Mesothelial cell of epicardium (in vitro differentiated cells): ENCODE measurements around the gene PARD3B. TPM values are rescaled to one million over a fixed set of nuclear protein-coding genes. Genes with fewer than 3 reads are reported as not detected.
"Not testable (repeated sequence)": the region's sequence is repeated elsewhere in the genome, so short reads cannot be mapped to it uniquely, and the experiment has no call there.

Source experiments
- DNase-seq, 2 experiments: peaks; one replicate each; pipeline ENCODE4 v3.0.0; 2021; ENCODE audit warnings: low spot score in 2 of 2; ENCODE audit not compliant: unreplicated experiment in 2 of 2
- H3K27ac Mint-ChIP-seq: 2 replicates; pipeline ENCODE4 v1.8.0; 2021; ENCODE audit warnings: mixed read lengths
- H3K27me3 Mint-ChIP-seq: 2 replicates; pipeline ENCODE4 v1.8.0; 2021; ENCODE audit warnings: low read depth, mixed read lengths
- H3K36me3 Mint-ChIP-seq: 2 replicates; pipeline ENCODE4 v1.8.0; 2021; ENCODE audit warnings: mixed read lengths
- H3K4me1 Mint-ChIP-seq: 2 replicates; pipeline ENCODE4 v1.8.0; 2021; ENCODE audit warnings: mixed read lengths
- H3K4me3 Mint-ChIP-seq: 2 replicates; pipeline ENCODE4 v1.8.0; 2021; ENCODE audit warnings: mild to moderate bottlenecking, moderate library complexity, mixed read lengths
- H3K9me3 Mint-ChIP-seq: 2 replicates; pipeline ENCODE4 v1.8.0; 2021; ENCODE audit warnings: mixed read lengths
- total RNA-seq: library from RNA; stranded (reverse); gene quantifications from 3 replicates; pipeline ENCODE4 v1.2.1, GENCODE V29; 2021
- TF ChIP-seq, protein P1 (sequence below): fragments of 200-600 bp; sonication (generic); IDR thresholded peaks from one replicate; pipeline ENCODE4 v1.5.0; 2021; ENCODE audit warnings: antibody characterized with exemption; ENCODE audit not compliant: unreplicated experiment

Gene PARD3B
- total RNA-seq, 1 donor from 2014 or later: 23.4 TPM

DNA sequence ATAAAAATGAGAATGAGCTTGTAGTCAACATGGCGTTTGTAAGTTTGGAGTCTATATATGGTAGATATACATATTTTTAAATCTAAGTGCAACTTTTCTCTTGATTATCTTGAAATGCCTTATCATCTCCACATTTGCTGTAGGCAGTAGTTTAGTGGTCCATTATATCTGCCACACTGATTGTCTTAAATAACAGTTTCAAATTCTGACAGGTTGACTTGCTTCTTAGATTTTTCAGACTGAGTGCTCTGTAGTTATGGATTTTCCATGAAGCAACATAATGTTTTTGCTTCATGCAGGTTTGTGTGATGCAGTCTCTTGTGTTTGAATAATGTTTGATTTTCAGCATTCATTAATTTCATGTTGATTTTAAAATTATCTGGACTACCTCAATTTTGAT lies 12.3 kb downstream of the PARD3B start:
- no peak overlapping the region for H3K4me3 Mint-ChIP-seq
- TF ChIP-seq, protein P1, sequence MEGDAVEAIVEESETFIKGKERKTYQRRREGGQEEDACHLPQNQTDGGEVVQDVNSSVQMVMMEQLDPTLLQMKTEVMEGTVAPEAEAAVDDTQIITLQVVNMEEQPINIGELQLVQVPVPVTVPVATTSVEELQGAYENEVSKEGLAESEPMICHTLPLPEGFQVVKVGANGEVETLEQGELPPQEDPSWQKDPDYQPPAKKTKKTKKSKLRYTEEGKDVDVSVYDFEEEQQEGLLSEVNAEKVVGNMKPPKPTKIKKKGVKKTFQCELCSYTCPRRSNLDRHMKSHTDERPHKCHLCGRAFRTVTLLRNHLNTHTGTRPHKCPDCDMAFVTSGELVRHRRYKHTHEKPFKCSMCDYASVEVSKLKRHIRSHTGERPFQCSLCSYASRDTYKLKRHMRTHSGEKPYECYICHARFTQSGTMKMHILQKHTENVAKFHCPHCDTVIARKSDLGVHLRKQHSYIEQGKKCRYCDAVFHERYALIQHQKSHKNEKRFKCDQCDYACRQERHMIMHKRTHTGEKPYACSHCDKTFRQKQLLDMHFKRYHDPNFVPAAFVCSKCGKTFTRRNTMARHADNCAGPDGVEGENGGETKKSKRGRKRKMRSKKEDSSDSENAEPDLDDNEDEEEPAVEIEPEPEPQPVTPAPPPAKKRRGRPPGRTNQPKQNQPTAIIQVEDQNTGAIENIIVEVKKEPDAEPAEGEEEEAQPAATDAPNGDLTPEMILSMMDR: no peak
- H3K36me3 Mint-ChIP-seq: peaks cover 14% of the 10 kb centered on the region

DNA sequence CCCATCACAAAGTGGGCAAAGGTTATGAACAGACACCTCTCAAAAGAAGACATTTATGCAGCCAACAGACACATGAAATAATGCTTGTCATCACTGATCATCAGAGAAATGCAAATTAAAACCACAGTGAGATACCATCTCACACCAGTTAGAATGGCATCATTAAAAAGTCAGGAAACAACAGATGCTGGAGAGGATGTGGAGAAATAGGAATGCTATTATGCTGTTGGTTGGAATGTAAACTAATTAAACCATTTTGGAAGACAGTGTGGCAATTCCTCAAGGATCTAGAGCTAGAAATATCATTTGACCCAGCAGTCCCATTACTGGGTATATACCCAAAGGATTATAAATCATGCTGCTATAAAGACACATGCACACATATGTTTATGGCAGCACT lies 14.1 kb downstream of the PARD3B start:
- not testable (repeated sequence) for H3K4me3 Mint-ChIP-seq, H3K4me1 Mint-ChIP-seq, H3K27ac Mint-ChIP-seq, DNase-seq, H3K27me3 Mint-ChIP-seq
- H3K36me3 Mint-ChIP-seq: peaks cover 14% of the 10 kb centered on the region
- peaks cover 22% of the 10 kb centered on the region for H3K9me3 Mint-ChIP-seq

More for the DNA sequence above, 12.3 kb downstream of the PARD3B start:
- no peaks in the 10 kb centered on the region for H3K4me1 Mint-ChIP-seq
- no peak overlapping the region for H3K27ac Mint-ChIP-seq
- no peak for DNase-seq
- H3K27me3 Mint-ChIP-seq: no peaks in the 10 kb centered on the region
- peaks cover 26% of the 10 kb centered on the region for H3K9me3 Mint-ChIP-seq

DNA sequence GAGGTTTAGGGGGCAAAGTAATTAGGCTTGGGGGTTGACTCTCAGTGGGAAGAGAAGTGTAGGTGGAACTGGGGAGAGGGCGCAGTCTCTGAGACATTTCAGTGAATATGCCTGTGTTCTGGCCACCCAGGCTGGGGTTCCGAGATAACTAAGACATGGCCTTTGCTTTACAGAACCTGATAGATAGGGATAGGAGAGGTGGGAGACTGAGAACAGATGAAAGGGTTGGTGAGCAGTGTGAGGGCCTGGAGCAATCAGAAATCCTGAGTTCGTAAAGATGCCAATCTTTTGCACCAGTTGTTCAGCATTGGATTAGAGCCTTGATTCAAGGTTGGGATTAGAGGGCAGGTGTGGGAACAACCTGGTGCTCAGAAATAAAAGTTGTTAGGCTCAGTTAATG lies 15.6 kb downstream of the PARD3B start:
- Mint-ChIP-seq H3K27ac (no peak overlapping the region), H3K27me3 (no peaks in the 10 kb centered on the region), H3K36me3 (peaks cover 14% of the 10 kb centered on the region), H3K4me1 (no peaks in the 10 kb centered on the region), H3K9me3 (peaks cover 18% of the 10 kb centered on the region), H3K4me3 (no peak overlapping the region)
- DNase-seq: no peak
- TF ChIP-seq, protein P1: no peak

DNA sequence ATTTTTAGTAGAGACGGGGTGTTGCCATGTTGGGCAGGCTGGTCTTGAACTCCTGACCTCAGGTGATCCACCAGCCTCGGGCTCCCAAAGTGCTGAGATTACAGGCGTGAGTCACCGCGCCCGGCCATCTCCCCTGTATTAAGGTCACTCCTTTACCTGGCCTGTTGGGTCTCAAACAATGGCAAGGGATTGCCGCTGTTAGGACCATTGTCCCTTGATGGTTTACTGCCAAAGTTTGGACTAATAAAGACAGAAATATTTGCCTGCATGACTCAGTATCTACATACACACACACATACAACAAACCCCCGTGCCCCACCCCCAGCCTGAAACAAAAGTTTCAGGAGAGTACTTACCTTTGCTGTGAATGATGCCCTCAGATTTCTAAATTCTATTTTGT lies 16.5 kb downstream of the PARD3B start:
- Mint-ChIP-seq H3K36me3 (peaks cover 14% of the 10 kb centered on the region), H3K27ac (no peak overlapping the region), H3K9me3 (peaks cover 17% of the 10 kb centered on the region), H3K4me1 (no peaks in the 10 kb centered on the region), H3K27me3 (no peaks in the 10 kb centered on the region), H3K4me3 (no peak overlapping the region)
- TF ChIP-seq, protein P1: no peak
- no peak for DNase-seq

DNA sequence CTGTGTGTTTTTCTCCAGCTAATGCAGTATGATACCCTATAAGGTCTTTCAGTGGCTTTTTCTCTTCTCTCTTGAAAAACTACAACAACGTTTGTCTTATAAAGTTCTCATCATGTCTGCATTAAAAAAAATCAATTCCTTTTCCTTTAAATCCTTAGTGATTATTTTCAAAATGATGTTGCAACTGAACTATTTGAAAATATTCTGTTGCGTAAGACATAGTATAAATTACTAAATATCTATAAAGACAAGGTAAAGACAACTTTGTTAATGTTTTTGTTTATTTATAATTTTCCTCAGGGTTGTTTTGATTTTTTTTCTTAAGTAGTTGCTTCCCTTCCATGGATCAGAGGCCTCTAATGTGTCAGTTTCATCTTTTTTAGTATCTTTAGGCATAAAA lies 21.2 kb downstream of the PARD3B start:
- DNase-seq: no peak
- no peaks in the 10 kb centered on the region for H3K27me3 Mint-ChIP-seq
- no peaks in the 10 kb centered on the region for H3K4me1 Mint-ChIP-seq
- TF ChIP-seq, protein P1: no peak
- H3K4me3 Mint-ChIP-seq: no peak overlapping the region
- H3K9me3 Mint-ChIP-seq: no peaks in the 10 kb centered on the region
- no peaks in the 10 kb centered on the region for H3K36me3 Mint-ChIP-seq
- H3K27ac Mint-ChIP-seq: no peak overlapping the region

DNA sequence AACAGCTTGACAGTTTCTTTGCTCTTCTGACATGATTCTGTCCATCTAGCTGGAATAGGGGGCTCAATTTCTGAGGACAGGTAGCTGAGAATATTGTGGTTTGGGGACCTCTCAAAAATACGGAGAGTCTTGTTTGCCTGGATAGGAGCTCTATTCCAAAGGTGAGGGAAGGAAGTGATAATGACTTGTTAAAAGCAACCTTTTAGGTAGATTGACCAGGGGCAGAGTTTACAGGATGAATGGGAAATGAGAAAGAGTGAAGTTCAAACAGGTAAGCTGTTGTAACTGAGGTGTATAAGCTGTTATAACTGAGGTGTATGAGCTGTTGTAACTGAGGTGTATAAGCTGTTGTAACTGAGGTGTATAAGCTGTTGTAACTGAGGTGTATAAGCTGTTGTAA lies 25.1 kb downstream of the PARD3B start:
- Mint-ChIP-seq H3K27me3 (no peaks in the 10 kb centered on the region), H3K36me3 (no peaks in the 10 kb centered on the region)

More for the DNA sequence above, 25.1 kb downstream of the PARD3B start:
- DNase-seq: no peak
- Mint-ChIP-seq H3K9me3 (no peaks in the 10 kb centered on the region), H3K27ac (no peak overlapping the region), H3K4me3 (no peak overlapping the region), H3K4me1 (no peaks in the 10 kb centered on the region)
- TF ChIP-seq, protein P1: no peak
